Esophagus squamous epithelium (tissue), 5 donors: ENCODE results near the gene LTK. TPM values are rescaled to one million over a fixed set of nuclear protein-coding genes. Genes with fewer than 3 reads are reported as not detected.
A peak's percentile ranks its signal among the peaks of the same experiment; 100 is the strongest.

Source experiments
- DNase-seq: peaks from one replicate; lab custom pipeline; 2025; lab: John Stamatoyannopoulos, UW
- H3K27ac ChIP-seq, 4 donors: fragments of 200-600 bp; sonication (generic); one replicate each; pipeline ENCODE4 v1.5.1; 2016 to 2019; ENCODE audit warnings: mild to moderate bottlenecking in 1 of 4
- H3K27me3 ChIP-seq, 4 donors: fragments of 200-600 bp; sonication (generic); 1 replicate in 3 of 4; 2 replicates in 1 of 4; pipeline versions ENCODE4 v1.5.1 to v1.6.0; 2017 to 2021; ENCODE audit warnings: antibody characterized with exemption in 1 of 4
- H3K36me3 ChIP-seq, 3 donors: fragments of 200-600 bp; sonication (generic); one replicate each; pipeline ENCODE4 v1.5.1; 2016 to 2019
- H3K4me1 ChIP-seq, 3 donors: fragments of 200-600 bp; sonication (generic); one replicate each; pipeline ENCODE4 v1.5.1; 2017 to 2019
- H3K4me3 ChIP-seq, 4 donors: fragments of 200-600 bp; sonication (generic); 1 replicate in 3 of 4; 2 replicates in 1 of 4; pipeline ENCODE4 v1.5.1; 2016 to 2019; ENCODE audit warnings: mild to moderate bottlenecking in 2 of 4, moderate library complexity in 1 of 4
- H3K9me3 ChIP-seq, 3 donors: fragments of 200-600 bp; sonication (generic); one replicate each; pipeline ENCODE4 v1.5.1; 2016 to 2019
- CTCF ChIP-seq, 6 experiments: fragments of 450-650 bp in 4 of 6; fragments of 200-600 bp in 2 of 6; sonication (generic) in 2 of 6; IDR thresholded peaks; one replicate each; pipeline ENCODE4 v1.5.1; 2016 to 2019; ENCODE audit warnings: antibody characterized with exemption in 6 of 6, mild to moderate bottlenecking in 4 of 6, moderate library complexity in 4 of 6
- POLR2A ChIP-seq, 4 donors: fragments of 450-650 bp; IDR thresholded peaks; one replicate each; pipeline ENCODE4 v1.6.1; 2017; ENCODE audit warnings: antibody characterized with exemption in 4 of 4, mild to moderate bottlenecking in 4 of 4, moderate library complexity in 3 of 4
- WGBS, 2 donors: methylation state at CpG; one replicate each; pipeline ENCODE4 v1.1.5; 2018; 5-methylcytosine and 5-hydroxymethylcytosine counted together
- intact Hi-C: fragments of 100-400 bp; cut with DNase I; formaldehyde crosslinking; loops from one replicate; pipeline ENCODE4 v1.15.0; 2022
- total RNA-seq, 4 donors: library from RNA; depleted of rRNA; stranded (reverse); fragments of >200 nt; gene quantifications; one replicate each; pipeline ENCODE4 v1.1.0, GENCODE V29; 2016
- donor health status: DM: yes; HTN: yes; CAD: no.

The LTK gene
- total RNA-seq, 4 donors from 2014 or later, result 0.38 to 0.82 TPM; not detected in 2

- no peak for DNase-seq
- 78 to 100% methylated on average over 1 of the region's 2 CpGs for WGBS, 2 donors
- no peak overlapping the region for H3K27ac ChIP-seq
- H3K4me3 ChIP-seq, result no peak overlapping the region
- no peaks in the 10 kb centered on the region for H3K36me3 ChIP-seq
- intact Hi-C loops, result no loop called here
- peaks cover 18 to 100% (median 28%) of the 10 kb centered on the region in 4 donors for H3K27me3 ChIP-seq
- TF ChIP-seq POLR2A (IDR thresholded peaks at IDR 0.05) (no peak), CTCF (IDR thresholded peaks at IDR 0.05) (no peak)
- H3K4me1 ChIP-seq, result peaks cover 45 to 51% (median 45%) of the 10 kb centered on the region in 3 donors
- no peaks in the 10 kb centered on the region for H3K9me3 ChIP-seq
Measured at GRCh38 chr15:41498657-41499056, 15.0 kb downstream of the LTK start.

GRCh38 chr15:41495736-41496599 lies 17.7 kb downstream of the LTK start:
- no peaks in the 10 kb centered on the region for H3K36me3 ChIP-seq
- H3K4me1 ChIP-seq, result peaks cover 26 to 38% (median 33%) of the 10 kb centered on the region in 3 donors
- no peak for DNase-seq
- intact Hi-C loops, result no loop called here
- H3K9me3 ChIP-seq, result no peaks in the 10 kb centered on the region
- peaks cover 5 to 100% (median 12%) of the 10 kb centered on the region in 4 donors for H3K27me3 ChIP-seq
- H3K27ac ChIP-seq, result no peak overlapping the region
- TF ChIP-seq POLR2A (IDR thresholded peaks at IDR 0.05) (no peak), CTCF (IDR thresholded peaks at IDR 0.05) (no peak)
- peak overlapping the region in 3 of 4 donors; percentile 1 to 81 (median 62) for H3K4me3 ChIP-seq
- WGBS, 2 donors, result 92 to 100% methylated on average over 1 to 4 of the region's 59 CpGs

- intact Hi-C loops, result no loop called here
- 6% methylated on average over 37 of the region's 60 CpGs; no CpG with 5 or more reads in 1 of the 2 donors for WGBS, 2 donors
- no peaks in the 10 kb centered on the region for H3K36me3 ChIP-seq
- peaks cover 26 to 37% (median 32%) of the 10 kb centered on the region in 3 donors for H3K4me1 ChIP-seq
- H3K27me3 ChIP-seq, result peaks cover 4 to 98% (median 15%) of the 10 kb centered on the region in 4 donors
- DNase-seq, result no peak
- peak in 1 of 6 experiments; percentile 4 for TF ChIP-seq CTCF (IDR thresholded peaks at IDR 0.05)
- no peak for TF ChIP-seq POLR2A (IDR thresholded peaks at IDR 0.05)
- H3K9me3 ChIP-seq, result no peaks in the 10 kb centered on the region
- H3K4me3 ChIP-seq, result peak overlapping the region; percentile 1 to 81 (median 65)
- H3K27ac ChIP-seq, result no peak overlapping the region
Measured at GRCh38 chr15:41494922-41495735, 18.5 kb downstream of the LTK start.

- DNase-seq, result no peak
- H3K27me3 ChIP-seq, result peaks cover 4 to 95% (median 15%) of the 10 kb centered on the region in 4 donors
- H3K27ac ChIP-seq, result no peak overlapping the region
Measured at GRCh38 chr15:41494190-41494921, 19.3 kb downstream of the LTK start.

More at GRCh38 chr15:41494190-41494921, 19.3 kb downstream of the LTK start:
- Histone ChIP-seq H3K9me3 (no peaks in the 10 kb centered on the region), H3K36me3 (no peaks in the 10 kb centered on the region), H3K4me3 (peak overlapping the region; percentile 45 to 81 (median 65)), H3K4me1 (peaks cover 26 to 37% (median 32%) of the 10 kb centered on the region in 3 donors)
- no CpG with 5 or more reads among the region's 77 CpGs for WGBS, 2 donors
- TF ChIP-seq POLR2A (IDR thresholded peaks at IDR 0.05) (no peak), CTCF (IDR thresholded peaks at IDR 0.05) (no peak)
- intact Hi-C loops, result no loop called here
